GM18870 (cell line): Measurements from ENCODE around the gene CARD11.

Experiments used
- ATAC-seq: cut with Tn5 transposase; IDR thresholded peaks from one replicate; pipeline ENCODE4 v1.9.1; 2021; ENCODE audit warnings: moderate library complexity; ENCODE audit not compliant: unreplicated experiment

The CARD11 gene

GRCh38 chr7:2945171-2945570, 98.5 kb downstream of the CARD11 start:
- ATAC-seq: no peak

GRCh38 chr7:2944739-2945138, 98.9 kb downstream of the CARD11 start:
- ATAC-seq: no peak

- ATAC-seq: no peak
Observed at GRCh38 chr7:2943851-2944601, 99.6 kb downstream of the CARD11 start.

- no peak for ATAC-seq
Observed at GRCh38 chr7:2941216-2941859, 102.3 kb downstream of the CARD11 start.

GRCh38 chr7:2940466-2940865, 103.2 kb downstream of the CARD11 start:
- ATAC-seq: no peak

- ATAC-seq: no peak
Observed at GRCh38 chr7:2939193-2939885, 104.3 kb downstream of the CARD11 start.

GRCh38 chr7:2938514-2939192, 105.0 kb downstream of the CARD11 start:
- ATAC-seq: no peak

GRCh38 chr7:2937701-2938513, 105.8 kb downstream of the CARD11 start:
- no peak for ATAC-seq

- no peak for ATAC-seq
Observed at GRCh38 chr7:2936891-2937580, 106.6 kb downstream of the CARD11 start.

GRCh38 chr7:2936301-2936700, 107.4 kb downstream of the CARD11 start:
- ATAC-seq: no peak

- no peak for ATAC-seq
Observed at GRCh38 chr7:2934984-2935740, 108.5 kb downstream of the CARD11 start.

GRCh38 chr7:2934211-2934731, 109.4 kb downstream of the CARD11 start:
- ATAC-seq: no peak

- ATAC-seq: no peak
Observed at GRCh38 chr7:2932402-2933251, 111.0 kb downstream of the CARD11 start.

GRCh38 chr7:2931034-2931415, 112.6 kb downstream of the CARD11 start:
- no peak for ATAC-seq

GRCh38 chr7:2930310-2931033, 113.2 kb downstream of the CARD11 start:
- no peak for ATAC-seq

GRCh38 chr7:2929321-2930201, 114.1 kb downstream of the CARD11 start:
- ATAC-seq: no peak
